Ascending aorta (tissue), 2 donors: ENCODE measurements around the gene NOBOX. TPM values are rescaled to one million over a fixed set of nuclear protein-coding genes. Genes with fewer than 3 reads are reported as not detected.
"Not testable (repeated sequence)": the region's sequence is repeated elsewhere in the genome, so short reads cannot be mapped to it uniquely, and the experiment has no call there.

ENCODE experiments used
- DNase-seq, 2 donors: peaks; one replicate each; pipeline ENCODE4 v3.0.0-alpha.2; 2019; ENCODE audit warnings: low spot score in 2 of 2
- H3K27ac ChIP-seq, 2 donors: fragments of 200-600 bp; sonication (generic); one replicate each; pipeline ENCODE4 v1.5.1; 2016 to 2017; ENCODE audit warnings: mild to moderate bottlenecking in 1 of 2
- H3K27me3 ChIP-seq: fragments of 200-600 bp; sonication (generic); one replicate; pipeline ENCODE4 v1.5.1; 2017
- H3K36me3 ChIP-seq, 2 donors: fragments of 200-600 bp; sonication (generic); one replicate each; pipeline ENCODE4 v1.5.1; 2016
- H3K4me1 ChIP-seq, 2 donors: fragments of 200-600 bp; sonication (generic); one replicate each; pipeline ENCODE4 v1.5.1; 2016 to 2017; ENCODE audit warnings: mild to moderate bottlenecking in 1 of 2
- H3K4me3 ChIP-seq, 2 donors: fragments of 200-600 bp; sonication (generic); one replicate each; pipeline ENCODE4 v1.5.1; 2016 to 2017; ENCODE audit warnings: mild to moderate bottlenecking in 1 of 2
- H3K9me3 ChIP-seq, 2 donors: fragments of 200-600 bp; sonication (generic); one replicate each; pipeline ENCODE4 v1.5.1; 2016
- intact Hi-C: fragments of 100-400 bp; cut with DNase I; formaldehyde crosslinking; loops from one replicate; pipeline ENCODE4 v1.15.1; 2023
- total RNA-seq: library from RNA; depleted of rRNA; stranded (reverse); fragments of >200 nt; gene quantifications from one replicate; pipeline ENCODE4 v1.1.0, GENCODE V29; 2016

Gene NOBOX
- total RNA-seq, 1 donor from 2014 or later = not detected

DNA sequence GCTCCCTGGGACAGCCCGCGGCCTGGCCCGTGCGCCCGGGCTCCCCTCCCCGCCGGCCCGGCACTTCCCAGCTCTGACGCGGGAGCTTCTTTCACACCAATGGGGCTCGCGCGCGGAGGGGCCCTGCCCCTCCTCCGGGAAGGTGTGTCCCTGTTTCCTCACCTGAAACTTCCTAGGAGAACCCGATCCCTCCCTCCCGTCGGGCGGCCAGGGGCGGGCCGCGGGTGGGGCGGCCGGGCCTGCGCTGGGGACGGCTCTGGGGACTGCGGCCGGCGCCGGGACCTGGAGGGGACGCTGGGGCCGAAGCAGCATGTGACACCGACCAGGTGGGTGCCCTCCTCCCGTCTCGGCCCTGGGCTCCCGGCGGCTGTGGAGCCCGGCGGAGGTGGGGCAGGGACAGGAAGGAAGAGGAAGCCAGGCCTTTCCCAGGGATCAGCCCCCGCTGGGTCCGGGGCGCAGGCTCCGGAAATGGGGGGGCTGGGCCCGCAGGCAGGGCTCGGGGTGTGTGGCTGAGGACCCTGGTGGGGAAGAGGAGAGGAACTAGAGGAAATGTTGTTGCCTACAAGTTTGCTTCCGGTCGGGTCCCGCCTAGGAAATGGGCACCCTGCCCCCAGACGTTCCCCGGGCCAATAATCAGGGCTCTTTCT, 48.2 kb downstream of the NOBOX start, which contains the start of gene ARHGEF5:
Gene ARHGEF5 (plus strand): TSS at position 227 of the 647 bp plus-strand sequence. CDS start 7,268 bp downstream, outside the sequence.
- H3K36me3 ChIP-seq, intact Hi-C loops, H3K27me3 ChIP-seq, DNase-seq, H3K27ac ChIP-seq, H3K4me1 ChIP-seq, H3K4me3 ChIP-seq, H3K9me3 ChIP-seq: not testable (repeated sequence)

- H3K4me1 ChIP-seq, intact Hi-C loops: not testable (repeated sequence)
Measured at GRCh38 chr7:144351667-144352066, 51.8 kb downstream of the NOBOX start.

GRCh38 chr7:144348625-144349024, 54.9 kb downstream of the NOBOX start:
- H3K36me3 ChIP-seq, intact Hi-C loops, H3K9me3 ChIP-seq, H3K4me3 ChIP-seq, DNase-seq, H3K4me1 ChIP-seq, H3K27ac ChIP-seq, H3K27me3 ChIP-seq: not testable (repeated sequence)

More at GRCh38 chr7:144351667-144352066, 51.8 kb downstream of the NOBOX start:
- not testable (repeated sequence) for H3K9me3 ChIP-seq, H3K4me3 ChIP-seq, H3K27ac ChIP-seq, DNase-seq, H3K36me3 ChIP-seq, H3K27me3 ChIP-seq

Other genes with a start within 250 kb of the NOBOX start
- not detected for gene CTAGE4, start 220.2 kb downstream of the NOBOX start, total RNA-seq
- 0.75 TPM for gene ARHGEF35, start 207.9 kb downstream of the NOBOX start, total RNA-seq
- gene OR2A42, start 164.1 kb downstream of the NOBOX start, total RNA-seq = not detected
- gene OR2A7, start 138.9 kb downstream of the NOBOX start, total RNA-seq = 4.9 TPM
- gene CTAGE8, start 134.4 kb downstream of the NOBOX start, total RNA-seq = not detected
- gene OR2A1, start 91.3 kb downstream of the NOBOX start, total RNA-seq = not detected
- gene ARHGEF5, start 48.3 kb downstream of the NOBOX start, total RNA-seq = 3.5 TPM